Activated CD4-positive, alpha-beta T cell treated with anti-CD3 and anti-CD28 coated beads for 36 hours (primary cell): ENCODE results near the gene CYSTM1. TPM values are rescaled to one million over a fixed set of nuclear protein-coding genes. Genes with fewer than 3 reads are reported as not detected.

Experiments
- ATAC-seq: fragments of 200-7000 bp; cut with Tn5 transposase; one replicate; pipeline ENCODE4 v1.10.0; 2021; ENCODE audit warnings: mild to moderate bottlenecking, moderate library complexity
- CTCF ChIA-PET: fragments of 350-600 bp; sonication (Branson Sonifier 250); formaldehyde crosslinking; loops from one replicate; lab custom pipeline; 2021; ENCODE audit warnings: antibody characterized with exemption; lab: Charles Lee
- POLR2A ChIA-PET: fragments of 350-600 bp; sonication (Branson Sonifier 250); formaldehyde crosslinking; loops from one replicate; lab custom pipeline; 2021; ENCODE audit warnings: antibody characterized with exemption, inconsistent platforms; lab: Charles Lee
- DNase-seq: peaks from one replicate; pipeline ENCODE4 v3.0.0-alpha.2; 2020
- H3K27ac Mint-ChIP-seq: one replicate; pipeline ENCODE4 v1.8.0; 2021; ENCODE audit warnings: mixed read lengths
- H3K27me3 Mint-ChIP-seq: one replicate; pipeline ENCODE4 v1.8.0; 2021; ENCODE audit warnings: mixed read lengths
- H3K36me3 Mint-ChIP-seq: one replicate; pipeline ENCODE4 v1.8.0; 2021; ENCODE audit warnings: low read depth, mixed read lengths
- H3K4me1 Mint-ChIP-seq: one replicate; pipeline ENCODE4 v1.8.0; 2021; ENCODE audit warnings: mixed read lengths
- H3K4me3 Mint-ChIP-seq: one replicate; pipeline ENCODE4 v1.8.0; 2021; ENCODE audit warnings: mild to moderate bottlenecking, moderate library complexity, mixed read lengths
- H3K9me3 Mint-ChIP-seq: one replicate; pipeline ENCODE4 v1.8.0; 2021; ENCODE audit warnings: low read depth, mixed read lengths
- intact Hi-C, 2 experiments: fragments of 100-400 bp; cut with DNase I in 1 of 2; cut with micrococcal nuclease in 1 of 2; formaldehyde crosslinking; loops; one replicate each; pipeline versions ENCODE4 v1.14.2 to v1.15.1; 2022 to 2024; cut with DNase I, micrococcal nuclease
- total RNA-seq, 2 experiments: library from RNA; stranded (reverse); gene quantifications; one replicate each; pipeline ENCODE4 v1.2.3, GENCODE V29; 2021

CYSTM1 gene
- total RNA-seq, 2 experiments from 2014 or later, result 15.2 to 18.7 TPM

DNA sequence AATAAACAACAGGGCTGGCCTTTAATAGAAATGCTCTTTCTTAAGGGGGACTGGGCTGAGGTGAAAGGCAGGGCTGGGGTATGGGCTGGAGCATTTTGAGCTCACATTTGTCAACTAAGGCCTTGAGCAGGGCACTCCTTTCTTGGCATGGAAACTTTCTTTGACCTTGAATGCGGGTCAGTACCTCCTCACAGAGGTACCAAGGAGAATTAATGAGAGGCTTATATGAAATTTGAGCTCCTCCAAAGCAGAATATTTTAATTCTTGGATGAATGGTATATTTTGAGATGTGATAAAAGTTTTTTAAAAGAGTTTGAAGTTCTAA is 3.1 kb downstream of the CYSTM1 start:
- intact Hi-C loops, result loop anchor here in 1 of 2 experiments (10.0 kb wide), 1 partner anchor 537 kb away; no protein-coding TSS in a partner anchor
- ChIA-PET CTCF (interaction anchor here (0.6 to 1.6 kb wide), 5 partner anchors 12 to 331 kb away, joined by 3 to 8 read pairs (median 3); no protein-coding TSS in a partner anchor), POLR2A (no interaction called here)
- Mint-ChIP-seq H3K4me3 (no peak overlapping the region), H3K36me3 (no peaks in the 10 kb centered on the region), H3K9me3 (no peaks in the 10 kb centered on the region), H3K27me3 (no peaks in the 10 kb centered on the region), H3K4me1 (peaks cover 15% of the 10 kb centered on the region), H3K27ac (no peak overlapping the region)
- DNase-seq (no peak), ATAC-seq (no peak)

GRCh38 chr5:140178482-140179116 is 3.6 kb downstream of the CYSTM1 start:
- H3K9me3 Mint-ChIP-seq, result no peaks in the 10 kb centered on the region
- POLR2A ChIA-PET, result no interaction called here
- no peaks in the 10 kb centered on the region for H3K36me3 Mint-ChIP-seq
- H3K4me3 Mint-ChIP-seq, result no peak overlapping the region
- CTCF ChIA-PET, result interaction anchor here (0.6 to 1.6 kb wide), 5 partner anchors 11 to 331 kb away, joined by 3 to 8 read pairs (median 3); no protein-coding TSS in a partner anchor
- ATAC-seq (no peak), DNase-seq (no peak)
- intact Hi-C loops, result loop anchor here in 1 of 2 experiments (10.0 kb wide), 1 partner anchor 536 kb away; no protein-coding TSS in a partner anchor
- H3K27ac Mint-ChIP-seq, result no peak overlapping the region
- H3K4me1 Mint-ChIP-seq, result peaks cover 15% of the 10 kb centered on the region
- H3K27me3 Mint-ChIP-seq, result no peaks in the 10 kb centered on the region

- peaks cover under 1% of the 10 kb centered on the region for H3K4me1 Mint-ChIP-seq
- ChIA-PET POLR2A (no interaction called here), CTCF (interaction anchor here (0.8 kb wide), 1 partner anchor 108 kb away, joined by 3 read pairs; no protein-coding TSS in a partner anchor)
- ATAC-seq (no peak), DNase-seq (no peak)
- no peak overlapping the region for H3K27ac Mint-ChIP-seq
- intact Hi-C loops, result no loop called here
- no peaks in the 10 kb centered on the region for H3K27me3 Mint-ChIP-seq
- H3K36me3 Mint-ChIP-seq, result no peaks in the 10 kb centered on the region
- H3K4me3 Mint-ChIP-seq, result no peak overlapping the region
- H3K9me3 Mint-ChIP-seq, result no peaks in the 10 kb centered on the region
Observed at GRCh38 chr5:140181002-140181483, 6.1 kb downstream of the CYSTM1 start.

DNA sequence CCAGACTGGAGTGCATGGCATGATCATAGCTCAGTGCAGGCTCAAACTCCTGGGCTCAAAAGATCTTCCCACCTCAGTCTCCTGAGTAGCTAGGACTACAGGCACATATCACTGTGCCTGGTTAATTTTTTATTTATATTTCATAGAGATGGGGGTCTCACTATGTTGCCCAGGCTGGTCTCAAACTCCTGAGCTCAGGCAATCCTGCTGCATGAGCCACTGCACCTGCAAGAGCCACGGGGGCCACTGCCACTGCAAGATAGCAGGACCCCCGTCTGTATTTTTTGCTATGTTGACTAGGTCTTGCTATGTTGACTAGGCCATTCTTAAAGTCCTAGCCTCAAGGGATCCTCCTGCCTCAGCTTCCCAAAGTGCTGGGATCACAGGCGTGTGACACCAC is 6.5 kb downstream of the CYSTM1 start:
- ChIA-PET POLR2A (no interaction called here), CTCF (no interaction called here)
- ATAC-seq (no peak), DNase-seq (no peak)
- Mint-ChIP-seq H3K27ac (no peak overlapping the region), H3K9me3 (no peaks in the 10 kb centered on the region), H3K4me3 (no peak overlapping the region), H3K27me3 (no peaks in the 10 kb centered on the region), H3K4me1 (no peaks in the 10 kb centered on the region), H3K36me3 (no peaks in the 10 kb centered on the region)
- intact Hi-C loops, result no loop called here

DNA sequence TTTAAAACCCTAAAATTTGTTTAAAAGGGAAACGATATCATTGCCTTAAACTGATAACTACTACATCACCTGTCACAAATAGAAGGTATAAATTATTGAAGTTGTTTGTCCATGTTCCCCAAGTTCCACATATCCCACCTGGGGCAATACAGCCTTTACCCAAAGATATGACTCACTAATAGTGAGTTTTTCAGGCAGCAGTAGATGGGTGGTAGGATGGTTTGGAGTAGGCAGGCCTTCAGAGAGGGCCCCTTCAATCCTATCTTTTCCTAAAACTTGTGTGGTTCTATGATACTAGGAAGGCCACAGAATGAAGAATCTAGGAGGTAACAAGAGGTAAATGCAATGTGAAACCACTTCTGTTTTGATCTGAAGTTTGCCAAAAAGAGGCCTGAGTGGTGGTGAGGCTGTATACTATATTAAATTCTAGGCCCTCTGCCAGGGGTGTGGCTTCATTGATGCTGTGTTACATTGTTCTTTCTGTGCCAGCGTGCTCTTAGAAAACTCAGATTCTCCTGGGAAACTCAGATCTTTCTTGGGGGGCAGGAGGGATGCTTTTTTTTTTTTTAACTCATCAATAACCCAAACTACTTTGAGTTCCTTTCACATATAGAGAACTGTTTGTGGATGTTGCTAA is 7.2 kb downstream of the CYSTM1 start:
- no peaks in the 10 kb centered on the region for H3K27me3 Mint-ChIP-seq
- H3K4me1 Mint-ChIP-seq, result no peaks in the 10 kb centered on the region
- ATAC-seq (no peak), DNase-seq (no peak)
- no peak overlapping the region for H3K27ac Mint-ChIP-seq
- intact Hi-C loops, result no loop called here
- no peaks in the 10 kb centered on the region for H3K36me3 Mint-ChIP-seq
- CTCF ChIA-PET, result no interaction called here
- POLR2A ChIA-PET, result interaction anchor here (0.7 kb wide), 1 partner anchor 142 kb away, joined by 4 read pairs; no protein-coding TSS in a partner anchor
- H3K4me3 Mint-ChIP-seq, result no peak overlapping the region
- H3K9me3 Mint-ChIP-seq, result no peaks in the 10 kb centered on the region

- H3K36me3 Mint-ChIP-seq, result no peaks in the 10 kb centered on the region
- DNase-seq, result no peak
- H3K4me1 Mint-ChIP-seq, result no peaks in the 10 kb centered on the region
- intact Hi-C loops, result no loop called here
- CTCF ChIA-PET, result interaction anchor here (0.7 kb wide), 1 partner anchor 16 kb away, joined by 3 read pairs; no protein-coding TSS in a partner anchor
- no peak overlapping the region for H3K4me3 Mint-ChIP-seq
- no peak overlapping the region for H3K27ac Mint-ChIP-seq
- no peaks in the 10 kb centered on the region for H3K27me3 Mint-ChIP-seq
- ATAC-seq, result no peak
- POLR2A ChIA-PET, result interaction anchor here (0.7 kb wide), 1 partner anchor 141 kb away, joined by 4 read pairs; no protein-coding TSS in a partner anchor
- H3K9me3 Mint-ChIP-seq, result no peaks in the 10 kb centered on the region
Observed at GRCh38 chr5:140182803-140183367, 7.9 kb downstream of the CYSTM1 start.

DNA sequence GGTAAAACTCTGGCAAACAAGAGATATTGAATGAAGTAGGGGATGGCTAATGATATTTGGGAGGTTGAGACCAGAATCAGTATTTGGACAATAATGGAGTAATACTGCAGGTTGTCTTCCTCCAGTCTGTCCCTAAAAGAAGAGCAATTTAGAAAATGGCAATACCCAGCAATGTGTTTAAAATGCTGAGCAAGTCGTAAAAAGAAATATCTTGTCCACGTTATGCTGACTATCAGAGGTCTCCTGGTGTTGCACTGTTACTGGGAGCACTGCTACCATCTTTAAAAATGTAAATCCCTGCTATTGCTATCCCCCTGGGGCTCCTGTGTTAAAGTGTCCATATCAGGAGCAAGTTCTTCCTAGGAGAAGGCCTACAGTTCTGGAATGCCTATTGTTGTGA is 10.4 kb downstream of the CYSTM1 start:
- no peak overlapping the region for H3K4me3 Mint-ChIP-seq
- no peaks in the 10 kb centered on the region for H3K4me1 Mint-ChIP-seq
- ATAC-seq, result no peak
- H3K27me3 Mint-ChIP-seq, result no peaks in the 10 kb centered on the region
- no peak for DNase-seq
- intact Hi-C loops, result no loop called here
- ChIA-PET CTCF (no interaction called here), POLR2A (no interaction called here)
- H3K9me3 Mint-ChIP-seq, result no peaks in the 10 kb centered on the region
- H3K36me3 Mint-ChIP-seq, result no peaks in the 10 kb centered on the region
- no peak overlapping the region for H3K27ac Mint-ChIP-seq

- Mint-ChIP-seq H3K27me3 (no peaks in the 10 kb centered on the region), H3K27ac (no peak overlapping the region), H3K4me1 (no peaks in the 10 kb centered on the region), H3K9me3 (no peaks in the 10 kb centered on the region), H3K36me3 (no peaks in the 10 kb centered on the region), H3K4me3 (no peak overlapping the region)
- ChIA-PET CTCF (no interaction called here), POLR2A (no interaction called here)
- ATAC-seq (no peak), DNase-seq (no peak)
- intact Hi-C loops, result no loop called here
Observed at GRCh38 chr5:140186267-140186671, 11.3 kb downstream of the CYSTM1 start.

DNA sequence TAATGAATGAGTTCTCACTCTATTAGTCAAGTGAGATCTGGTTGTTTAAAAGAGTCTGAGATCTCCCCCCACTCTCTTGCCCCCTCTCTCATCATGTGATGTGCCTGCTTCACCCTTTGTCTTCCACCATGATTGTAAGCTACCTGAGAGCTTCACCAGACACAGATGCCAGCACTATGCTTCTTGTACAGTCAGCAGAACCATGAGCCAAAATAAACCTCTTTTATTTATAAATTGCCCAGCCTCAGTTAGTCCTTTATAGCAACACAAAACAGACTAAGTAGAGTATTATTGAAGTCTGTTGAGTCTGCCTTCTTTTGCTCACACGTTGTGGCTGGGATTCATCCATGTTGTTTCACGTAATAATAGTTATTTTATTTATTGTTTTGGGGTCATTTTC is 14.3 kb downstream of the CYSTM1 start:
- DNase-seq (no peak), ATAC-seq (no peak)
- Mint-ChIP-seq H3K27ac (no peak overlapping the region), H3K27me3 (no peaks in the 10 kb centered on the region), H3K4me1 (no peaks in the 10 kb centered on the region), H3K36me3 (no peaks in the 10 kb centered on the region), H3K4me3 (no peak overlapping the region), H3K9me3 (no peaks in the 10 kb centered on the region)
- ChIA-PET CTCF (interaction anchor here (0.9 to 1.1 kb wide), 3 partner anchors 8 to 117 kb away, joined by 3 read pairs; no protein-coding TSS in a partner anchor), POLR2A (no interaction called here)
- intact Hi-C loops, result no loop called here

- H3K27me3 Mint-ChIP-seq, result no peaks in the 10 kb centered on the region
- ATAC-seq, result no peak
- H3K36me3 Mint-ChIP-seq, result no peaks in the 10 kb centered on the region
- H3K9me3 Mint-ChIP-seq, result no peaks in the 10 kb centered on the region
- DNase-seq, result no peak
- H3K27ac Mint-ChIP-seq, result no peak overlapping the region
- H3K4me3 Mint-ChIP-seq, result no peak overlapping the region
- ChIA-PET CTCF (interaction anchor here (0.6 to 1.1 kb wide), 4 partner anchors 8 to 117 kb away, joined by 3 to 4 read pairs (median 3); no protein-coding TSS in a partner anchor), POLR2A (no interaction called here)
- intact Hi-C loops, result no loop called here
- H3K4me1 Mint-ChIP-seq, result no peaks in the 10 kb centered on the region
Observed at GRCh38 chr5:140189977-140190871, 15.2 kb downstream of the CYSTM1 start.

- ATAC-seq (no peak), DNase-seq (no peak)
- Mint-ChIP-seq H3K9me3 (no peaks in the 10 kb centered on the region), H3K4me3 (no peak overlapping the region), H3K4me1 (no peaks in the 10 kb centered on the region), H3K36me3 (no peaks in the 10 kb centered on the region), H3K27me3 (no peaks in the 10 kb centered on the region), H3K27ac (no peak overlapping the region)
- ChIA-PET CTCF (interaction anchor here (0.6 to 1.0 kb wide), 2 partner anchors 15 to 21 kb away, joined by 3 to 4 read pairs; no protein-coding TSS in a partner anchor), POLR2A (no interaction called here)
- intact Hi-C loops, result no loop called here
Observed at GRCh38 chr5:140190872-140191218, 15.9 kb downstream of the CYSTM1 start.
